Stimulated activated CD8-positive, alpha-beta memory T cell treated with anti-CD3 and anti-CD28 coated beads, Interleukin-2, amount 100 ng/mL, for 1 hour (primary cell): ENCODE results near the gene TYSND1.
A peak's percentile ranks its signal among the peaks of the same experiment; 100 is the strongest.
"Not testable (repeated sequence)": the region's sequence is repeated elsewhere in the genome, so short reads cannot be mapped to it uniquely, and the experiment has no call there.

Experiments
- DNase-seq, 2 donors: peaks; one replicate each; pipeline ENCODE4 v3.0.0-alpha.2; 2020; ENCODE audit warnings: low read depth in 2 of 2

TYSND1 gene

GRCh38 chr10:70163448-70163847 lies 16.9 kb upstream of the TYSND1 start:
- DNase-seq: no peak

- DNase-seq: no peak
These were observed 16.3 kb upstream of the TYSND1 start for GRCh38 chr10:70162892-70163201.

GRCh38 chr10:70162151-70162891 lies 15.8 kb upstream of the TYSND1 start:
- no peak for DNase-seq

- no peak for DNase-seq
These were observed 14.3 kb upstream of the TYSND1 start for GRCh38 chr10:70160798-70161197.

- DNase-seq: not testable (repeated sequence)
These were observed 12.9 kb upstream of the TYSND1 start for GRCh38 chr10:70159366-70159765.

- no peak for DNase-seq
These were observed 11.6 kb upstream of the TYSND1 start for GRCh38 chr10:70158113-70158512.

GRCh38 chr10:70155255-70155838 lies 8.8 kb upstream of the TYSND1 start:
- DNase-seq: no peak

GRCh38 chr10:70148516-70148915 lies 2.0 kb upstream of the TYSND1 start:
- DNase-seq: no peak

GRCh38 chr10:70147259-70147625 lies 742 bp upstream of the TYSND1 start:
- no peak for DNase-seq

GRCh38 chr10:70145666-70146488 lies 623 bp downstream of the TYSND1 start:
- DNase-seq: peak; percentile 42 to 46

- DNase-seq: no peak
These were observed 1.3 kb downstream of the TYSND1 start for GRCh38 chr10:70145166-70145665.

GRCh38 chr10:70144372-70145110 lies 2.0 kb downstream of the TYSND1 start:
- no peak for DNase-seq

GRCh38 chr10:70142555-70142954 lies 3.9 kb downstream of the TYSND1 start:
- no peak for DNase-seq

GRCh38 chr10:70140297-70140696 lies 6.2 kb downstream of the TYSND1 start:
- DNase-seq: no peak

- no peak for DNase-seq
These were observed 6.6 kb downstream of the TYSND1 start for GRCh38 chr10:70139997-70140250.

GRCh38 chr10:70139151-70139996 lies 7.1 kb downstream of the TYSND1 start:
- no peak for DNase-seq

GRCh38 chr10:70137927-70138883 lies 8.3 kb downstream of the TYSND1 start:
- no peak for DNase-seq

GRCh38 chr10:70137135-70137534 lies 9.4 kb downstream of the TYSND1 start:
- no peak for DNase-seq

- no peak for DNase-seq
These were observed 10.8 kb downstream of the TYSND1 start for GRCh38 chr10:70135684-70136083.

- DNase-seq: no peak
These were observed 11.5 kb downstream of the TYSND1 start for GRCh38 chr10:70135046-70135445.
